HG03439 (cell line): ENCODE measurements around the gene RTP5.

ENCODE experiments used
- ATAC-seq: cut with Tn5 transposase; IDR thresholded peaks from one replicate; pipeline ENCODE4 v1.9.1; 2021; ENCODE audit warnings: mild to moderate bottlenecking, moderate library complexity; ENCODE audit not compliant: unreplicated experiment

Gene RTP5

GRCh38 chr2:241885946-241886643 lies 16.6 kb downstream of the RTP5 start:
- ATAC-seq: no peak

DNA sequence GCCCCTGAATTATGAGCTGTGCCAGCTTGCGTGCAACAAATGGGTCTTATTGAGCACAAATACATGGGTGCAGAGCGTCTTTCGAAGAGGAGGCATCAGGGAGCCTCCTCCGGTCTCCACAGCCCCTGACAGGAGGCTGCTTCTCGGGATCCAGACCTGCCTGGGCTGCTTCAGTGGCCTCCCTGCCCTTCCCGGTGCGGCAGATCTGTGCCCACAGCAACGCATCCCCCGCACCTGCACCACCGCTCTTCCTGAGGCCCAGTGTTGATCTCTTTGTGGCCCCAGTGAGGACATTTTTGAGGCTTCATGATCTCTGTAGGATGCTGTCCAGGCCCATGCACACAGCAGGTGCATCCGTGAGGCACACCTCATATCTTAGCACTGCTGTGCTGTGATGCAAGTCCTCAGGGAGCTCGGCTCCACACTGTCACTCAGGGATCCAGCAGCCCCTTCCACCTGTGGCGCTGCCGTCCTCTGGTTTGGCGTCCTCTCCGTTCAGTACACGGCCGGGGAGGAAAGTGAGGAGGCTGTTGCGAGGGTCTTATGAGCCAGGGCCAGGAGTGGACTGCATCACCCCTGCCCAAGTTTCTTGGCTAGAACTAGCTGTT lies 17.4 kb downstream of the RTP5 start:
- ATAC-seq: no peak

DNA sequence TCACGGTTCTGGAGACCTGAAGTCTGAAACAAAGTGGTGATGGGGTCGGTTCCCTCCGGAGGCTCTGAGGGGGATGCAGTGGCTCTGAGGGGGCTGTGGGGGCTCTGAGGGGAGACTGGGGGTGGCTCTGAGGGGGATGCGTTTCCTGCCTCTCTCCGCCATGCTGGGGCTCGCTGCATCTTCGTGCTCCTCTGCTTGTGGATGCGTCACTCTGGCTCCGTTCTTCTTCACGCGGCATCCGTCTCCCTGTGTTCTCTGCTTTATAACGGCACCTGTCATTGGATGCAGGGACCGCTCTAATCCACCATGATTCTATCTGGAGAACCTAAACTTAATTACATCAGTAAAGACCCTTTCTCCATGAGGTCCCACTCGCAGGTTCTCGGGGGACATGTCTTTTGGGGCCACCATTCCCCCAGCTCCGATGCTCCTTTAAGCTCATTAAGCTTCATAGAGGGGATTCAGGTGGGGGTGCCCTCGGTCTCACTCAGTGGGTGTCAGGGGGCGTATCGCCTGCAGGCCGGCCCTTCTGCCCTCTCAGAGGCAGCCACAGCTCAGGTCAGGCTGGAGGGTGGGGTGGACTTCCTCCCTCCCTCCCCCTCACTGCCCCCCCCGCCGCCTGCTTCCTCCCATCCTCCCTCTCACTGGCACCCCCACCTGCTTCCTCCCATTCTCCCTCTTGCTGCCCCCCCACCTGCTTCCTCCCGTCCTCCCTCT lies 18.4 kb downstream of the RTP5 start:
- ATAC-seq: no peak

- no peak for ATAC-seq
Measured at GRCh38 chr2:241888641-241889040, 19.1 kb downstream of the RTP5 start.

DNA sequence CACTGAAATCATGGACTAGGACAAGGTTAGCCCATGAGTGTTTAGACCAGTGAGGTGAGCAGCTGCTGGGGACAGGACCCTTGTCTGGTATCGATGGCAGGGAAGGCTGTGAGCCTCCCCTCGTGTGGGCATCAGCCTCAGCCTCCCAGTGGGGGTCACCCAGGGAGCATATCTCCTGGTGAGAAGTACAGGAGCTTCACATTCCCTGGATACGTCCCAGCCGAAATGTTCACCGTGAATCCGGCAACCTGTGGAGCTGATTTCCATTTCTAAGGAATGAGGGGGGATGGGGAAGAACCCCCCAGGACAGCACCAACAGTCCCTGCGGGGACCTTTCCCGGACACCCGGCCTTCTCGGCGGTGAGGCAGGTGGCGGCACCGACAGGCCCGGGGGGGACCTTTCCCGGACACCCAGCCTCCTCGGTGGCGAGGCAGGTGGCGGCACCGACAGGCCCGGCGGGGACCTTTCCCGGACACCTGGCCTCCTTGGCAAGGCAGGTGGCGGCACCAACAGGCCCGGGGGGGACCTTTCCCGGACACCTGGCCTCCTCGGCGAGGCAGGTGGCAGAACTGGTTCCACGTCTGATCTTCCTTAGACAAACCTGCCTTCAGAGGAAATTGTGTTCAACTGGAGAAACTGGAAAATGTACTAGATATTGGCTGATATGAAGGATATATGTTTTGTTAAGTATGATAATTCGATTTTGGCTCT lies 21.2 kb downstream of the RTP5 start:
- ATAC-seq: no peak

GRCh38 chr2:241891315-241891987 lies 21.9 kb downstream of the RTP5 start:
- ATAC-seq: no peak

GRCh38 chr2:241891988-241892298 lies 22.4 kb downstream of the RTP5 start:
- no peak for ATAC-seq

DNA sequence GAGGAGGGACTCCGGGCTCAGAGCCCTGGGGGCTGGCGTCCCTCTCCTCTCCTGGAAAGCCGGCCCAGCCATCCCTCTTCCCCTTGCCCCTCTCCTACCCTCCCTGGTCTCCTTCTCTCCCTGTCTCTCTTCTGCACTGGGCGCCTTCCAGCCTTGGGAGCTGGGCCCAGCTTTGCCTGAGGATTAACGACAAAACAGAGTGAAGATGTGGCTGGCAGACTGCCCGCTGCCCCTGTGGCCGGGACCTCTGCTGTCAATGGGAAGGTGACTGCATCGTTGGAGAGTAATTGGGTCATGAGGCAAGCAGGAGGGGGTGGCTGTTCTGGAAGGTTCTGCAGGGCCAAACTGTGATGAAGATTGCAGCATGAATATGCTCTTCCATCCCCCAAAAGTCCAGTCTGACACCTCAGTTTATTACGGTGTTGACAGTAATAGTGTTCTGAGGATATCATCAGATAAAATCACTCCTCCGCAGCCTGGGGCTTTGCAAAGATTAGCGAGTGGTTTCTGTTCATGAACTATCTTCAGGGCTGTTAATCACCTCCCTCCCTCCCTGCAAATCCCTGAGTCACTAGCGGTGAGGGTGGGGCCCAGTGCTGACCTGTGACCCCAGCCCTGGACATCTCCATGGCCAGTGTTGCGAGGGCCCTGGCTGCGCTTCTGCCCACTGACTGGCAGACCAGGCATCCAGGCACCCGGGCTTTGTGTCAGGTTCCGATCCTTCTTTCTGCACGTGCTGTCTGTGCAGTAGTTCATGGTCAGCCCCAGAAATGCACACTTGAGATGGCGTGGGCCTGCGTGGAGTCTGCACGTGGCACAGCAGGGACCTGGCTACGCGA lies 23.0 kb downstream of the RTP5 start:
- no peak for ATAC-seq

- no peak for ATAC-seq
Measured at GRCh38 chr2:241893265-241893664, 23.7 kb downstream of the RTP5 start.

DNA sequence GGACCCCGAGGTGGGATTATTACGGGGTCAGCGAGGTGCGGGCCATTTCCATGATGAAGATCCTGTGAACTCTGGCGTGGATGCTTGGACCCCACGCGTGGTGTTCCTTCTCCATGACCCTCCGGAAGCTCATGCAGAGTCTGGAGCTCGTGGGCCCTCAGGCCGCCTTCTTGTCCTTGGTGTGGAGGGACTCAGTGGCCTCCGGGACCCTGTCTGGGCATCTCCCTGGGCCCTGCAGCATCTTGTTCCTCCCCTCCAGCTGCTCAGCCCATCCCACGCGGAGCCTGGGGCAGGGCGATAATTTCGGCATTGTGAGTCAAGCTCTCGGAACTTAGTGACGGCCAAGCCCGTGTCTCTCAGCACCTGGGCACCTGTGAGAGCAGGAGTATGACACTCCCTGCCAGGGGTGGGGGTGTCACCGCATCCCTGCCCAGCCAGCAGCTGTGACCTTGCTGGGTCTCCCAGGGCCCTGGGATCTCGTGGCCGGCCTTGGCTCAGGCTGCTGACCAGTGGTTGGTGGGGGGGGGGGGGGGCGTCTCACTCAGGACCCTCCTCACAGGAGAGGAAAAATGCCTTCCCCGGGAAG lies 24.6 kb downstream of the RTP5 start:
- ATAC-seq: no peak

GRCh38 chr2:241894681-241895426 lies 25.3 kb downstream of the RTP5 start:
- ATAC-seq: no peak

- no peak for ATAC-seq
Measured at GRCh38 chr2:241895427-241895711, 25.8 kb downstream of the RTP5 start.

DNA sequence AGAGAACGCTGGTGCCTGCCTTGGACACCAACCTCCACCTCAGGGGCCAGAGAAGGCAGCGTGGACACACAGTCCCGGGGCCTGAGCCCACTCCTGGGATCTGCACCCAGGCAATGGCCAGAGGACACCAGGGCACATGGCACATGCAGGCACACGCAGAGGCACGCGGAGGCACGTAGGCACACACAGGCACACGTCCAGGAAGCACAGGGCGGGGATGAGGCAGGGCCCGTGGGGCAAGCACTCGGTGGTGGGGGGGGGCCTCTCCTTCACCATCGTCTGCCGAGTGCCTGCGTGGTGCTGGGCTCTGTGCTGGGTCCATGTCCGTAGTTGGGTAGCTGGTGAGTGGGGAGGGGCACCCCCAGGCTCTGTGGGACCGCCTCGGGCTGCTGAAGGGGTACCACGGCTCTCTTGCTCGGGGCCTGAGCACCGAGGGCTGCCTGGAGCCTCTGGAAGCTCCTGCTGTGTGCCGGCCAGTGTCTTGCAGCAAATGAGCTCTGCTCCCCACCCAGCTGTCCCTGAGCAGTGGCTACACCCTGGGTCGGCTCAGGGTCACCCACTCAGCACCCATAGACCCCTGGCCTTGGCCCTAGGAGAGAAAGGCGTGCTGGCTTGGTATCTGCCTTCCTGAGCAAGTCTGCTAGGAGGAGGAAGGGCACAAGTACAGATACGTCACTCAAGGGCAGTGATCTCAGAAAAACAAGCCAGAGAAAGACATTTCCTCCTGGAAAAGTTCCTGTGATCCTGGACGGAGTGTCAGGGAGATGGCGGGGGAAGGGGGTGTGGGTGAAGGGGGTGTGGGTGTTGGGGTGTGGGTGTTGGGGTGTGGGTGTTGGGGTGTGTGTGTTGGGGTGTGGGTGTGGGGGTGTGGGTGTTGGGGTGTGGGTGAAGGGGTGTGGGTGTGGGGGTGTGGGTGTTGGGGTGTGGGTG lies 26.4 kb downstream of the RTP5 start:
- ATAC-seq: no peak

- no peak for ATAC-seq
Measured at GRCh38 chr2:241896746-241897201, 27.2 kb downstream of the RTP5 start.

GRCh38 chr2:241897231-241897916 lies 27.8 kb downstream of the RTP5 start:
- no peak for ATAC-seq

DNA sequence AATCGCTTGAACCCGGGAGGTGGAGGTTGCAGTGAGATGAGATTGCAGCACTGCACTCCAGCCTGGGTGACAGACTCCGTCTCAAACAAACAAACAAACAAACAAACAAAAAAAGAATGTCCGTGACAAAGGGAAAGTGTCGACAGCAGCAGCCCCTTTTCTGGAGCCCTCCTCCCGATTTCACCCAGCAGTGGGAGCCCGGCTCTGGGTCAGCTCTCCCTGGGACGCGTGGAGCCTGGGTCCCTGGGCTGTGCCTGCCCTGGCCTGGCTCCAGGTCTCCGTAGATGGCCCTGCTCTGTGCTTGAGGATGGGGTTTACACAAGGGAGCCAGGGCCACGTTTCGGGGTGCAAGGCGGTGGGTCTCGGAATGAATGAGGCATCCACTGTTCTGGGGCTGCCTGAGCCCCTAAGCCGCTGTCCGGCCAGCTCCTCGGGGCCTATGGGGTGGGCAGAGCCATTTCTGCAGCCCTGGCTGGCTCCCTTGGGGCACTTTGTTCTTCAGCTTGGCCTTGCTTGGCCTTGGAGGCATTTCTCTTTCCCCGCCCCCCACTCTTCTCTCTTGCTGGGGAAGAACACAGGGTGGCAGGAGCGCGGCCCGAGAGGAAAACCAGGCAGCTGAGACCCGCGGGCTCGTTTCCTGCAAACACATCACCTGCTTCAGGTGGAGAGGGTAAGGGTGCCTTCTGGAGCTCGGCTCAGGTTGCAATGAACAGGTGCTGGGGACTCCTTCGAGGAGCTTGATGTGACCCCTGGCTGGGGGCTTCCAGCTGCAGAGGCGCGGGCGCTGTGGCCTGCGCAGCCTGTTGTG lies 29.1 kb downstream of the RTP5 start:
- no peak for ATAC-seq
